ENCODE results near the gene MARCHF3. TPM values are rescaled to one million over a fixed set of nuclear protein-coding genes. Genes with fewer than 3 reads are reported as not detected.

MARCHF3 gene
- total RNA-seq, 6 experiments from 2014 or later: 0.33 to 4.3 (median 0.77) TPM

- no peak overlapping the region for H3K4me3 ChIP-seq
- TF ChIP-seq POLR2A (IDR thresholded peaks at IDR 0.05): no peak
- H3K36me3 ChIP-seq: no peaks in the 10 kb centered on the region
- WGBS (ENCODE audit: insufficient coverage, low coverage, low lambda C conversion rate, missing lambda C conversion rate): 86% methylated on average over 2 of the region's 2 CpGs
- no peak for DNase-seq
- no peak overlapping the region for H3K27ac ChIP-seq
- ATAC-seq: no peak
- H3K4me1 ChIP-seq: no peaks in the 10 kb centered on the region
- no peaks in the 10 kb centered on the region for H3K9me3 ChIP-seq
- intact Hi-C loops (cut with DNase I): no loop called here
- H3K27me3 ChIP-seq: no peaks in the 10 kb centered on the region
Observed at GRCh38 chr5:126883564-126884245, 146.7 kb downstream of the MARCHF3 start.

GRCh38 chr5:126881821-126882600 lies 148.3 kb downstream of the MARCHF3 start:
- no peak for DNase-seq
- H3K27ac ChIP-seq: no peak overlapping the region
- intact Hi-C loops (cut with DNase I): no loop called here
- no peaks in the 10 kb centered on the region for H3K36me3 ChIP-seq
- no peaks in the 10 kb centered on the region for H3K9me3 ChIP-seq
- no peak overlapping the region for H3K4me3 ChIP-seq
- no peak for TF ChIP-seq CTCF (IDR thresholded peaks at IDR 0.05)
- no peak for TF ChIP-seq POLR2A (IDR thresholded peaks at IDR 0.05)
- no peak for ATAC-seq
- 71% methylated on average over 5 of the region's 5 CpGs for WGBS (ENCODE audit: insufficient coverage, low coverage, low lambda C conversion rate, missing lambda C conversion rate)
- no peaks in the 10 kb centered on the region for H3K27me3 ChIP-seq
- no peaks in the 10 kb centered on the region for H3K4me1 ChIP-seq

- intact Hi-C loops (cut with DNase I): no loop called here
- Histone ChIP-seq H3K27ac (no peak overlapping the region), H3K27me3 (no peaks in the 10 kb centered on the region), H3K4me3 (no peak overlapping the region), H3K9me3 (no peaks in the 10 kb centered on the region), H3K36me3 (no peaks in the 10 kb centered on the region), H3K4me1 (no peaks in the 10 kb centered on the region)
- TF ChIP-seq CTCF (IDR thresholded peaks at IDR 0.05) (no peak), POLR2A (IDR thresholded peaks at IDR 0.05) (no peak)
- DNase-seq (no peak), ATAC-seq (no peak)
- WGBS (ENCODE audit: insufficient coverage, low coverage, low lambda C conversion rate, missing lambda C conversion rate): 83% methylated on average over 3 of the region's 4 CpGs
Observed at GRCh38 chr5:126878634-126879033, 151.7 kb downstream of the MARCHF3 start.

- intact Hi-C loops (cut with DNase I): no loop called here
- ATAC-seq: no peak
Observed at GRCh38 chr5:126878085-126878484, 152.3 kb downstream of the MARCHF3 start.

More at GRCh38 chr5:126878085-126878484, 152.3 kb downstream of the MARCHF3 start:
- Histone ChIP-seq H3K9me3 (no peaks in the 10 kb centered on the region), H3K36me3 (no peaks in the 10 kb centered on the region), H3K4me1 (no peaks in the 10 kb centered on the region), H3K27me3 (no peaks in the 10 kb centered on the region), H3K27ac (no peak overlapping the region), H3K4me3 (no peak overlapping the region)
- TF ChIP-seq POLR2A (IDR thresholded peaks at IDR 0.05): no peak
- no peak for TF ChIP-seq CTCF (IDR thresholded peaks at IDR 0.05)
- WGBS (ENCODE audit: insufficient coverage, low coverage, low lambda C conversion rate, missing lambda C conversion rate): 87% methylated on average over 6 of the region's 13 CpGs
- DNase-seq: no peak

Data from right lobe of liver (tissue), 6 donors.